GM06990 (cell line): ENCODE results near the gene HLCS.

Experiments used
- DNase-seq: peaks from one replicate; pipeline ENCODE4 v3.0.0-alpha.2; 2011; ENCODE audit not compliant: insufficient read length; ENCODE audit errors: extremely low read depth
- H3K27me3 ChIP-seq: replicated peaks from 2 replicates; pipeline ENCODE4 v1.6.0; 2011; ENCODE audit warnings: low read length; ENCODE audit not compliant: control insufficient read depth, insufficient read depth
- H3K36me3 ChIP-seq: 2 replicates; pipeline ENCODE4 v1.5.1; 2011; ENCODE audit warnings: low read length; ENCODE audit not compliant: control insufficient read depth, insufficient read depth
- H3K4me3 ChIP-seq: replicated peaks from 2 replicates; pipeline ENCODE4 v1.5.1; 2011; ENCODE audit warnings: low read depth, mild to moderate bottlenecking, control low read depth, low read length
- TF ChIP-seq, protein P1 (sequence below): IDR thresholded peaks from 2 replicates; pipeline ENCODE4 v1.5.1; 2011; ENCODE audit warnings: low read length, control low read depth, mild to moderate bottlenecking, inconsistent platforms; ENCODE audit not compliant: insufficient read depth, poor library complexity, severe bottlenecking

The HLCS gene

DNA sequence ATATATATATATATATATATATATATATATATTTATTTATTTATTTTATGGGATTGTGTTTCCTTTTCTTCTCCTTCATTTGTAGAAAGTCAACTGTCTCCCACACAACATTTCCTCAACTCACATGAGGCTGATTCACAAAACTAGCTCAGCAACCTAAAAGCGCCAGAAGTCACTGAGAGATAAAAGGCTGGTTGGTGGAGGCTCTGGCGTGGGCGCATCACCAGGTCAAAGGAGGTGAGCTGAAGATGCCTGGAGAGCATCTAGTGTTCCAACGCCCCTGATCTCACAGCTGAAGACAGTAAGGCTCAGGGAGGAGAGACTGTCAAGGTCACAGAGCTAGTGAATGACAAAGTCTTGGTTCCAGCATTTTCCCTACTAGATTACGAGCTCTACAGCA is 78.0 kb downstream of the HLCS start:
- Histone ChIP-seq H3K36me3 (no peaks in the 10 kb centered on the region; the same call in 1 of the 2 replicates), H3K4me3 (no peak overlapping the region), H3K27me3 (no peaks in the 10 kb centered on the region)
- no peak for DNase-seq
- TF ChIP-seq, protein P1, sequence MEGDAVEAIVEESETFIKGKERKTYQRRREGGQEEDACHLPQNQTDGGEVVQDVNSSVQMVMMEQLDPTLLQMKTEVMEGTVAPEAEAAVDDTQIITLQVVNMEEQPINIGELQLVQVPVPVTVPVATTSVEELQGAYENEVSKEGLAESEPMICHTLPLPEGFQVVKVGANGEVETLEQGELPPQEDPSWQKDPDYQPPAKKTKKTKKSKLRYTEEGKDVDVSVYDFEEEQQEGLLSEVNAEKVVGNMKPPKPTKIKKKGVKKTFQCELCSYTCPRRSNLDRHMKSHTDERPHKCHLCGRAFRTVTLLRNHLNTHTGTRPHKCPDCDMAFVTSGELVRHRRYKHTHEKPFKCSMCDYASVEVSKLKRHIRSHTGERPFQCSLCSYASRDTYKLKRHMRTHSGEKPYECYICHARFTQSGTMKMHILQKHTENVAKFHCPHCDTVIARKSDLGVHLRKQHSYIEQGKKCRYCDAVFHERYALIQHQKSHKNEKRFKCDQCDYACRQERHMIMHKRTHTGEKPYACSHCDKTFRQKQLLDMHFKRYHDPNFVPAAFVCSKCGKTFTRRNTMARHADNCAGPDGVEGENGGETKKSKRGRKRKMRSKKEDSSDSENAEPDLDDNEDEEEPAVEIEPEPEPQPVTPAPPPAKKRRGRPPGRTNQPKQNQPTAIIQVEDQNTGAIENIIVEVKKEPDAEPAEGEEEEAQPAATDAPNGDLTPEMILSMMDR, result no peak

DNA sequence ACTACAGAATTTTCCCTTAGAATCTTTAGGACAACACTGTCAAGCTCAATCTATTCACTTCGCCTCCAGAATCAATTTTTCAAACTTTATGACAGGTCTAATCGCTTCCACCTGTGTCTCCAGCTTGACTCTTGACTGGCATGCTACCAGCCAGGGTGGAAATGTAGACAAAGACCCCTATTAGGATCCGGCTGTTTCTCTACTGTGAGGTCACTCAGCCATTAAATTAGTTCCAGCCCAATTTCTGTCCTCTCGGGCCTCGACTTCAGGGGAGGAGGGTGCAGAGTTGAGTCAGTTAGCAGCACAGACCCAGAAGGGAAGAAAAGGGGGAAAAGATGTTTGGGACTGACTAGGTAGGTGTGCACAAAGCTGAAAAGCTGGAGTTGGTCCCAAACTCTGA is 78.5 kb downstream of the HLCS start:
- Histone ChIP-seq H3K36me3 (no peaks in the 10 kb centered on the region; the same call in 1 of the 2 replicates), H3K27me3 (no peaks in the 10 kb centered on the region), H3K4me3 (no peak overlapping the region)
- no peak for DNase-seq
- TF ChIP-seq, protein P1, result no peak

DNA sequence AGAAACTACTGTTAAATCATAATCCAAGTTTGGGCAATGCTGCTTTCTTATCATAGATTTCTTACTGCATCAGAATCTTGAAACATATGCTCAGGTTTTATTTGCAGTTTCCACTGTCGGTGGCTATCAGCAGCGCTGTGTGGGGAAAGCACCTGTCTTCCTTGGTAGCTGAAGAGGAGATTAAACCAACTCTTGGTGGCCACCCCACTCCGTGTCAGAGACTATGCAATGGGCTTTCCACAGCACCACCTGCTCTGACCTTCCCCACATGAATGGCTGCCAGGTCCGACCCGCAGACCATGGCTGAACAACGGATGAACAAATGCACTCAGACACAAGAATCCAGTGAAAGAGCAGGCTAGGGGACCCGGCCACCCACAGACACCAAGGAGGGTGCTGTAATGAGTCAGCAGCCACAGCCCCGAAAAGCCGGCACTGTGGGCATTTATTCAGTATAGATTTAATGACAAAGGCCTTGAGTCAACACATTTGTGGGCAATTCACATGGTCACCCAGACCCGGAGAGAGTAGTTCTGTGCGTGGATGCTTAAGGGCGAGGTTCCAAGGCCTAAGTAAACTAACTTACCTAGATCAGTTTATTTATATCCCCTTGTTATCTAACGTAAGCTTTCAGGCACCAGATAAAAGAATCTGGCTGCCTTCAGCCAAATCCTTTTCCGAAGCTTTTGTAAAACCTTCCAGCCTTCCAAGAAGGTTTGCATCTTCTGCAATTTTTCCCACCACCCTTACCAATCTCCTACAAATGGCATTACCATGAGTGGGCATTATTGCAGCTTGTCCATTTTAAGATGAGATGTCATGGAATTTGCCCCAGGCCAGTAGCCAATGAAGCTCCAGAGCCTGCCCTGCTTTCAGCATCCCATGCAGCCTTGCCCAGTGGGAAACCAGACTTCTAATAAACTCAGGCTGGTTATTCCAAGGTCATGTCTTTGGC is 82.7 kb downstream of the HLCS start:
- no peak overlapping the region for H3K4me3 ChIP-seq
- TF ChIP-seq, protein P1, result no peak
- no peaks in the 10 kb centered on the region for H3K36me3 ChIP-seq
- no peaks in the 10 kb centered on the region for H3K27me3 ChIP-seq
- no peak for DNase-seq

DNA sequence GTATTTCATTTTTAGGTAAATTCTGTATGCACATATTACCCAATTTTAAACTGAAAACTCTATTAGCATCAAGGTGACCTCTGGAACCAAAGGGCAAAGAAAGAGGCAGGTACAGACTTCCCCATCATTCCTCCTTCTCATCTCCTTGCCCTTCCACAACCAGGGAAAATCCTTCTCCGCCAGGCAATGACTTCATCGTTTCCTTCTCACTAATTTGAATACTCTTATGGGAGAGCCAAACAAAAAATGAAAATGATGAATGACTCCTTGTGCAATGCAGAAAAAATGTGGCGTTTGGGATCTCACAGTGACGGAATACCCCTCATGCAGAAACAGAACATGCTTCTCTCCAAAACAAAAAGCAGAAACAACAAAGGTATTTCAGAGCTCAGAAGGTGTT is 83.7 kb downstream of the HLCS start:
- no peak for DNase-seq
- H3K36me3 ChIP-seq, result no peaks in the 10 kb centered on the region
- H3K27me3 ChIP-seq, result no peaks in the 10 kb centered on the region
- no peak overlapping the region for H3K4me3 ChIP-seq
- TF ChIP-seq, protein P1, result no peak

DNA sequence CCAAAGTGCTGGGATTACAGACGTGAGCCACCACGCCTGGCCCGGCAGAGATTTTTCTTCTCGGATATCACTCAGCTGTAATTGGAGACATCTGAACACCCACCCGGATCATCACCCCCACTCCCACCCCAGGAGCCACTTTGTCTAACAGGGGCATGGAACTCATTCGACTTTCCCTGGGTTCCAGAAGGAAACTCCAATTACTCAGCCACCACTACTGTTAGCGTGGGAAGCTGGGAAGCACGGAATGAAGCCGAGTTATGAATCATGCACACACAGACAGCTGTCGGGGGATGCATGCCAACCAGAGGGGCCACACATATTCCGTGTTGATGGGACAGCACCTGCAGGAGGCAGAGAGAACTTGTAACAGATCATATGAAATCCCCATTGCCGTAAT is 85.2 kb downstream of the HLCS start:
- Histone ChIP-seq H3K4me3 (no peak overlapping the region), H3K36me3 (no peaks in the 10 kb centered on the region), H3K27me3 (no peaks in the 10 kb centered on the region)
- TF ChIP-seq, protein P1, result no peak
- no peak for DNase-seq

DNA sequence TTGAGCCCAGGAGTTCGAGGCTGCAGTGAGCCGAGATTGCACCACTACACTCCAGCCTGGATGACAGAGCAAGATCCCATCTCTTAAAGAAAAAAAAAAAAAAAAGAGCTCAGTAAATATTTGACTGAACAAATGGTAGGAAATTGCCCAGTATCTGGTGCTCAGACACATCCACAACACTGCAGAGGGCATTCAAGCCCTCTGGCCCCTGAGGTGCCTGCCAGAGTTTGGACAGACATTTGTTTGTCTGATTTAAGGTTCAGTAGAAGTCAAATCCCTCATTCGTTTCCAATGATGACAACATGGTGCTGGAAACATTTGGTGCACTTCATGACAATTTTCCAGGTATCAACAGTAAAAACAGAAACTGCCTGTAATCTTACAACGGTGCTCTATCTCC is 86.6 kb downstream of the HLCS start:
- DNase-seq, result no peak
- Histone ChIP-seq H3K4me3 (no peak overlapping the region), H3K36me3 (no peaks in the 10 kb centered on the region), H3K27me3 (no peaks in the 10 kb centered on the region)
- TF ChIP-seq, protein P1, result no peak
